Dendritic cell treated with granulocyte-macrophage colony-stimulating factor and Interleukin-4, amounts not matched to agents 40 ng/mL and 50 ng/mL, for 4 days (primary cell): ENCODE results near the gene GAS5.
"Not testable (repeated sequence)": the region's sequence is repeated elsewhere in the genome, so short reads cannot be mapped to it uniquely, and the experiment has no call there.

Experiments used
- H3K27ac Mint-ChIP-seq: one replicate; pipeline ENCODE4 v1.8.0; 2022; ENCODE audit warnings: mild to moderate bottlenecking, mixed read lengths
- H3K27me3 Mint-ChIP-seq: one replicate; pipeline ENCODE4 v1.8.0; 2022; ENCODE audit warnings: mild to moderate bottlenecking, mixed read lengths
- H3K36me3 Mint-ChIP-seq: one replicate; pipeline ENCODE4 v1.8.0; 2022; ENCODE audit warnings: low read depth, mixed read lengths
- H3K4me1 Mint-ChIP-seq: one replicate; pipeline ENCODE4 v1.8.0; 2022; ENCODE audit warnings: low read depth, mixed read lengths
- H3K4me3 Mint-ChIP-seq: one replicate; pipeline ENCODE4 v1.8.0; 2022; ENCODE audit warnings: mild to moderate bottlenecking, moderate library complexity, mixed read lengths
- H3K9me3 Mint-ChIP-seq: one replicate; pipeline ENCODE4 v1.8.0; 2022; ENCODE audit warnings: mixed read lengths
- intact Hi-C: fragments of 100-400 bp; cut with micrococcal nuclease; formaldehyde crosslinking; loops from one replicate; pipeline ENCODE4 v1.15.0; 2022

The GAS5 gene

DNA sequence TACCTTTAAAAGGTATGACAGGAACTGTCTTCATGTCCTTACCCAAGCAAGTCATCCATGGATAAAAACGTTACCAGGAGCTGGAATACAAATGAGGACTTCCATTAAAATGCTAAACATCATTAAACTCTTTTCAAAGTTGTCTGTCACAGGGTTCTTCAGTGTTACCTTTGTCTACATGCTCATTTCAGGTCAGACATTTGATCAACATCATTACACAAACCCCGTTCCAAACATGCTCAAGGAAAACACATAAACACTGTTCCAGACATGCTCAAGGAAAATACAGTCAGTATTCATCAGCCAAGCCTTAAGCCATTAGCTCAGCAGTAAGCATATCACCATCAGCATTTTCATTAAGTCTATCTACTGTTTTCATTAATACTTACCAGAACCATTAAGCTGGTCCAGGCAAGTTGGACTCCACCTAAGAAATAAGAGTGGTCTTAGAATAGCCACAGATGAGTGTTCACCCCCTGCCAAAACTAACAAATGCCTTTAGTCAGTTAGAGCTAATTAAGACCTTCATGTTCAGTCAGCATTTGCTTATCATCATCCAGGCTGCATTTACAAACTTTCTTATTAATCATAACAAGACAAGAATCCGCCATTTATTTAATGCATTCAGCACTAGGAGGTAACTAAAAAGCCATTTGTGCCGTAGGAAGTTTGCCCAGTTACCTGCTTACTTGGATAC, 2.2 kb downstream of the GAS5 start:
- Mint-ChIP-seq H3K27me3 (no peaks in the 10 kb centered on the region), H3K36me3 (peaks cover 82% of the 10 kb centered on the region), H3K27ac (no peak overlapping the region), H3K4me1 (peaks cover 41% of the 10 kb centered on the region), H3K9me3 (no peaks in the 10 kb centered on the region), H3K4me3 (peak overlapping the region; percentile 6)
- intact Hi-C loops, result loop anchor here (5.0 kb wide), 1 partner anchor 1423 kb away; the partner anchor contains the start of gene PIGC

DNA sequence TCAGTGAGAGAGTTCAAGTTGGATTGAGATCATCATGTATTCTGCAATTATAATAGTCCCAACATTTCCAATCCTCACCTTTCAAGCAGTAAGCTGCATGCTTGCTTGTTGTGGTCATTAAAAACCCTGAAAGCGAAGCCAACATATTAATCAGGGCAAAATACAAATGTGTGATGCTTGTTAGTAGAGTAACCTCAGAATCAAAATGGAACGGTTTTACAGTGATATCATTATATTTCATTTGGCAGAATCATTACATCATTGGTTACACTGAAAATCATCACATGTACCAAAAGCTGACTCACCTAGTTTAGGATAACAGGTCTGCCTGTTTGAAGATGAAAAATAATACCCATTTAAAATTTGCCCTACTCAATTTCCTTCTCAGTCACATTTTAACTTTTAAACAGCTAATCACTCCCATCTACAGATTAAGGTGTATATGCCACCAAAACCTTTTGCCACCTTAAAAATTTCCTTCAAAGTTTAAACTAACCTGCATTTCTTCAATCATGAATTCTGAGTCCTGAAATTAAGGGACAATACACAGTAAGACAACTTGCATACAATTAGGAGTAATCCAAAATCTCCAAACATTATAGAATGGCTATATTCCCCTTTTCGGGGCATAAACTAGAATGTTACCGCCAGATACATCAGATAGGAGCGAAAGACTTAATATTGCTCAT, 3.5 kb downstream of the GAS5 start:
- no peak overlapping the region for H3K27ac Mint-ChIP-seq
- intact Hi-C loops, result no loop called here
- no peaks in the 10 kb centered on the region for H3K9me3 Mint-ChIP-seq

GRCh38 chr1:173863224-173864161, 4.3 kb downstream of the GAS5 start:
- H3K36me3 Mint-ChIP-seq, result peaks cover 89% of the 10 kb centered on the region
- intact Hi-C loops, result no loop called here
- no peak overlapping the region for H3K4me3 Mint-ChIP-seq
- H3K27me3 Mint-ChIP-seq, result no peaks in the 10 kb centered on the region
- H3K4me1 Mint-ChIP-seq, result peaks cover 31% of the 10 kb centered on the region
- H3K27ac Mint-ChIP-seq, result no peak overlapping the region
- no peaks in the 10 kb centered on the region for H3K9me3 Mint-ChIP-seq

More for the DNA sequence above, 3.5 kb downstream of the GAS5 start:
- Mint-ChIP-seq H3K4me1 (peaks cover 36% of the 10 kb centered on the region), H3K4me3 (no peak overlapping the region), H3K36me3 (peaks cover 86% of the 10 kb centered on the region), H3K27me3 (no peaks in the 10 kb centered on the region)

DNA sequence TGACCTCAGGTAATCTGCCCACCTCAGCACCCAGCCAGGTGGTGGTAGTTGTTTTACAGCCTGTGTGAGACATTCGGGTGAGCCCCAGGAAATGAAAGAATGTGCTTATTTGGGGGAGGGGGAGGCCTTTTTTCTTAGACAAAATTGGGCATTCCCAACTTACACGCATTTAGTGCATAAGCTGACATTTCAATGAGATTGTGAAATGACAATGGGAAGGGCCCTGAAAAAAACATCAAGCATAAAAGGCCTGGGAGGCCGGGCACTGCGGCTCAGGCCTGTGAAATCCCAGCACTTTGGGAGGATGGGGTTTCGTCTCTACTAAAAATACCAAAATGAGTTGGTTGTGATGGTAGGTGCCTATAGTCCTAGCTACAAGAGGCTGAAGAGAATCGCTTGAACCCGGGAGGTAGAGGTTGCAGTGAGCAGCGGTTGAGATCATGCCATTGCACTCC, 5.0 kb downstream of the GAS5 start:
- no peak overlapping the region for H3K27ac Mint-ChIP-seq
- peaks cover 89% of the 10 kb centered on the region for H3K36me3 Mint-ChIP-seq
- H3K4me3 Mint-ChIP-seq, result no peak overlapping the region
- H3K4me1 Mint-ChIP-seq, result peaks cover 30% of the 10 kb centered on the region
- H3K9me3 Mint-ChIP-seq, result no peaks in the 10 kb centered on the region
- no peaks in the 10 kb centered on the region for H3K27me3 Mint-ChIP-seq
- intact Hi-C loops, result no loop called here

- peaks cover 30% of the 10 kb centered on the region for H3K4me1 Mint-ChIP-seq
- peaks cover 89% of the 10 kb centered on the region for H3K36me3 Mint-ChIP-seq
- intact Hi-C loops, H3K27ac Mint-ChIP-seq, H3K27me3 Mint-ChIP-seq, H3K4me3 Mint-ChIP-seq, H3K9me3 Mint-ChIP-seq: not testable (repeated sequence)
These were observed 5.5 kb downstream of the GAS5 start for GRCh38 chr1:173862146-173862768.

DNA sequence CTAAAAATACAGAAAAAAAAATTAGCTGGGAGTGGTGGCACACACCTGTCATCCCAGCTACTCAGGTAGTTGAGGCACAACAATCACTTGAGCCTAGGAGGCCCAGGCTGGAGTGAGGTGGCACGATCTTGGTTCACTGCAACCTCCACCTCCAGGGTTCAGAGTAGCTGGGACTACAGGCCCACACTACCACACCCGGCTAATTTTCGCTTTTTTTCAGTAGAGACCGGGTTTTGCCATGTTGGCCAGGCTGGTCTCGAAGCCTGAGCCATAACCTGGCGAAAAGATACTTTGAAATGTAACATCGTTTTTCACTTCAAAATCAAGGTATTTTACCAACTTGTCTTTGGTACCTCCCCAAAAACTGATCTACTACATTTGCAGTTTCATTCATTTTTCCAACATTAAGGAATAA, 6.1 kb downstream of the GAS5 start:
- Mint-ChIP-seq H3K4me3 (no peak overlapping the region), H3K4me1 (peaks cover 26% of the 10 kb centered on the region)

GRCh38 chr1:173860065-173860464, 7.7 kb downstream of the GAS5 start:
- Mint-ChIP-seq H3K27me3 (no peaks in the 10 kb centered on the region), H3K4me1 (peaks cover 10% of the 10 kb centered on the region), H3K36me3 (peaks cover 86% of the 10 kb centered on the region), H3K9me3 (no peaks in the 10 kb centered on the region), H3K27ac (no peak overlapping the region), H3K4me3 (no peak overlapping the region)
- intact Hi-C loops, result no loop called here

More for the DNA sequence above, 6.1 kb downstream of the GAS5 start:
- Mint-ChIP-seq H3K27ac (no peak overlapping the region), H3K9me3 (no peaks in the 10 kb centered on the region), H3K27me3 (no peaks in the 10 kb centered on the region), H3K36me3 (peaks cover 86% of the 10 kb centered on the region)
- intact Hi-C loops, result no loop called here

DNA sequence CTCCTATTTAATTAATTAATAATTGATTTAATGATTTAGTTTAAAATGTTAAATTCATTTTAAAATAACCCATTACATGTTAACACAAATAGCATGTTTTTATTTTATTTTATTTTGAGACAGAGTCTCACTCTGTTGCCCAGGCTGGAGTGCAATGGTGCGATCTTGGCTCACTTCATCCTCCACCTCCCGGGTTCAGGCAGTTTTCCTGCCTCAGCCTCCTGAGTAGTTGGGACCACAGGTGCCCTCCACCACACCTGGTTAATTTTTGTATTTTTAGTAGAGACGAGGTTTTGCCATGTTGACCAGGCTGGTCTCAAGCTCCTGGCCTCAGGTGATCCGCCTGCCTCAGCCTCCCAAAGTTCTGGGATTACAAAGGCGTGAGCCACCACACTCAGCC, 8.2 kb downstream of the GAS5 start:
- intact Hi-C loops, result loop anchor here (10.0 kb wide), 1 partner anchor 115 kb away; no protein-coding TSS in a partner anchor
- H3K4me1 Mint-ChIP-seq, H3K27ac Mint-ChIP-seq, H3K27me3 Mint-ChIP-seq, H3K9me3 Mint-ChIP-seq, H3K4me3 Mint-ChIP-seq: not testable (repeated sequence)
- peaks cover 86% of the 10 kb centered on the region for H3K36me3 Mint-ChIP-seq

GRCh38 chr1:173857363-173857917, 10.3 kb downstream of the GAS5 start:
- H3K9me3 Mint-ChIP-seq, result no peaks in the 10 kb centered on the region

GRCh38 chr1:173856903-173857302, 10.9 kb downstream of the GAS5 start:
- intact Hi-C loops, result loop anchor here (10.0 kb wide), 1 partner anchor 118 kb away; no protein-coding TSS in a partner anchor
- peaks cover 82% of the 10 kb centered on the region for H3K36me3 Mint-ChIP-seq
- no peaks in the 10 kb centered on the region for H3K27me3 Mint-ChIP-seq
- H3K4me3 Mint-ChIP-seq, result no peak overlapping the region
- no peaks in the 10 kb centered on the region for H3K9me3 Mint-ChIP-seq
- no peak overlapping the region for H3K27ac Mint-ChIP-seq
- no peaks in the 10 kb centered on the region for H3K4me1 Mint-ChIP-seq

More at GRCh38 chr1:173857363-173857917, 10.3 kb downstream of the GAS5 start:
- no peak overlapping the region for H3K27ac Mint-ChIP-seq
- H3K4me3 Mint-ChIP-seq, result no peak overlapping the region
- no peaks in the 10 kb centered on the region for H3K27me3 Mint-ChIP-seq
- intact Hi-C loops, result loop anchor here (10.0 kb wide), 1 partner anchor 117 kb away; no protein-coding TSS in a partner anchor
- peaks cover 86% of the 10 kb centered on the region for H3K36me3 Mint-ChIP-seq
- no peaks in the 10 kb centered on the region for H3K4me1 Mint-ChIP-seq

GRCh38 chr1:173856014-173856413, 11.8 kb downstream of the GAS5 start:
- Mint-ChIP-seq H3K36me3 (peaks cover 83% of the 10 kb centered on the region), H3K4me3 (no peak overlapping the region), H3K9me3 (no peaks in the 10 kb centered on the region), H3K4me1 (no peaks in the 10 kb centered on the region), H3K27ac (no peak overlapping the region), H3K27me3 (no peaks in the 10 kb centered on the region)
- intact Hi-C loops, result loop anchor here (10.0 kb wide), 1 partner anchor 119 kb away; no protein-coding TSS in a partner anchor

DNA sequence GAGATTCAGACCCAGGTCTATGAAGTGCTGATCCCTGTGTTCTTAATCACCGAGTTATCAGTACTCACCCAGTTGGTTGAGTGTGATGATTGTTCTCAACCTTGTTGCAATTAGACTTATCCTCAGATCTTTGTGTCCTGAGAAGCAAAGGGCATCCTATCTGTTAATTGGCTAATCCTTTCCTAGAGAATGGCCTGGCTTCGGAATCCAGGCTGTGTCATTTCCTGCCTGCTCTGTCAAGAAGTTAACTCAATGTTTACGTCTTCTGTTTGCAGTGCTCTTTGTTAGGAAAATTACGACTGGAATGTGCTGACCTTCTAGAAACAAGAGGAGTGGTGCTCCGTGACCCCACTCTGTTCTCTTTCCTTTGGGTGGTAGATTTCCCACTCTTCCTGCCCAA, 14.7 kb downstream of the GAS5 start:
- no peaks in the 10 kb centered on the region for H3K4me1 Mint-ChIP-seq
- intact Hi-C loops, result loop anchor here (10.0 kb wide), 1 partner anchor 122 kb away; no protein-coding TSS in a partner anchor
- H3K4me3 Mint-ChIP-seq, result no peak overlapping the region
- no peak overlapping the region for H3K27ac Mint-ChIP-seq
- no peaks in the 10 kb centered on the region for H3K9me3 Mint-ChIP-seq
- no peaks in the 10 kb centered on the region for H3K27me3 Mint-ChIP-seq
- H3K36me3 Mint-ChIP-seq, result peaks cover 82% of the 10 kb centered on the region

- no peak overlapping the region for H3K27ac Mint-ChIP-seq
- no peaks in the 10 kb centered on the region for H3K4me1 Mint-ChIP-seq
These were observed 15.7 kb downstream of the GAS5 start for GRCh38 chr1:173852105-173852504.

More at GRCh38 chr1:173852105-173852504, 15.7 kb downstream of the GAS5 start:
- intact Hi-C loops, result loop anchor here (10.0 kb wide), 1 partner anchor 123 kb away; no protein-coding TSS in a partner anchor
- H3K4me3 Mint-ChIP-seq, result no peak overlapping the region
- no peaks in the 10 kb centered on the region for H3K27me3 Mint-ChIP-seq
- H3K9me3 Mint-ChIP-seq, result no peaks in the 10 kb centered on the region
- H3K36me3 Mint-ChIP-seq, result peaks cover 82% of the 10 kb centered on the region
